Measurements from ENCODE around the gene ZNF281.

ZNF281 gene

GRCh38 chr1:200386416-200386815 is 23.4 kb downstream of the ZNF281 start:
- DNase-seq (ENCODE audit: low read depth), result no peak

GRCh38 chr1:200384818-200385390 is 24.9 kb downstream of the ZNF281 start:
- no peak for DNase-seq (ENCODE audit: low read depth)

DNA sequence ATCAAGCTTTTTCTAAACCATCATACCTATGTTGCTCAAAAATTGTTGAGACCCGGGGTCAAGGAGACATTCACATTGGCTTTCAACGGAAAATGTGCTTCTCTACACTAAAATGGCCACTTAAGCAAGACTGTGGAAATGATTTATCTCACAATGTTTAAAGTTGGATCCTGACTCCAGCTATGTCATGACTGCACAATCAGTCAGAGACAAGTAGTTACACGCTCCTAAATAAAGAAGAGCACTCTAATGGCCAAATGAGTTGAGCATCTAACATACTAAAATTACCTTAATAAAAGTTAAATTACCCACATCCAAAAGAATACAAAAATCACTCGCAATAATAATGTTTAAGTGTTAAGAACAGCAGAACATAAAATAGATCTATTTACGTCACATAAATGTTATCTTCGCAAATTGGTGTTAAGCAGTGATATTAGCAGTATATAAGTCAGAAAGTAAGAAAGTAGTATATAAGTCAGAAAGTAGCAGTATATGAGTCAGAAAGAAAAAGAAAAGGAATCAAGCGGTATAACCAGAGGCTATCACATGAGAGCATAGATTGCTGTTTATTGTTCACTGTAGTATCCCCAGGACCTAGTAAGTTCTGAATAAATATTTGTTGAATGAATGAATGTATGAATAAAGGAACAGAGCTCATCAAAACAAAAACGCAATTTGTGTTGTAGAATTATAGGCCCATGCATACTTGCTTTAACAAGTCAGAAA is 28.4 kb downstream of the ZNF281 start:
- DNase-seq (ENCODE audit: low read depth), result no peak

DNA sequence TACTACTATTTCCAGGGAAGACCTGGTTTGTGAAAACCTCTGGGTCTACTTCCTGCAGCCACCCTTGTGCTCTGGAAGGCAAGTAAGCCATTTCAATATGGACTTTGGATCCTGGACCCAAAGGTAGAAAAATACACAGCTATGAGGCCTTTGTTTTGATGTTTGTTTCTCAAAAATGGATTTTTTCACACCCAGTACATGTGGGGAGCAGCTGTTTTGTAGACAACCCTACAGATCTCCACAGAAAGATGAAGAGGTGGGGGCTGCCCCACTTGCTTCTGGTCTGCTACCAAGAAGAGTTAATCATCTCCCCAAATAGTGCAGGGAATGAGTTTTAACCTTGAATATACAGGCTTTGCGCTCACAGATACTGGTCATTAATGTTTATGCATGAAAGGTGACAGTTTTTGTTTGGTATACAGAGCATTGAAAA is 29.2 kb downstream of the ZNF281 start:
- no peak for DNase-seq (ENCODE audit: low read depth)

- no peak for DNase-seq (ENCODE audit: low read depth)
These were observed 29.8 kb downstream of the ZNF281 start for GRCh38 chr1:200379940-200380588.

- no peak for DNase-seq (ENCODE audit: low read depth)
These were observed 30.4 kb downstream of the ZNF281 start for GRCh38 chr1:200379432-200379757.

- DNase-seq (ENCODE audit: low read depth), result no peak
These were observed 31.7 kb downstream of the ZNF281 start for GRCh38 chr1:200378096-200378495.

DNA sequence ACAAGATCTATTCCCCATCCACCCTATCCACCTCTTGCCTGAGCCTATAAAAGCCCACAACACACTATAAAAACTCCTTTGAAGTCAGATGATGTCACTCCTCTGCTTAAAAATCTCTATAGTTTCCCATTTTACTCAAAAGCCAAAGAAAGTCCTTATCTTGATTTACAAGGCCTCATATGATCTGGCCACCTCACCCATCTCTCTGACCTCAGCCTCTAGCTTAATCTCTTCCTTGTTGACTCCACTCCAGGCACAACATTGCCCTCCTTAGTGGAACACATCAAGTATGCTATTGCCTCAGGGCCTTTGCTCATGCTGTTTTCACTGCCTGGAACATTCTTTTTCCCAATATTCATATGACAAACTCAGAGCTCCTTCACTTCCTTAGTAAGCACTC is 33.3 kb downstream of the ZNF281 start:
- DNase-seq (ENCODE audit: low read depth), result no peak

- no peak for DNase-seq (ENCODE audit: low read depth)
These were observed 35.1 kb downstream of the ZNF281 start for GRCh38 chr1:200374569-200375295.

GRCh38 chr1:200373811-200374231 is 36.0 kb downstream of the ZNF281 start:
- DNase-seq (ENCODE audit: low read depth), result no peak

GRCh38 chr1:200372885-200373181 is 37.0 kb downstream of the ZNF281 start:
- DNase-seq (ENCODE audit: low read depth), result no peak

DNA sequence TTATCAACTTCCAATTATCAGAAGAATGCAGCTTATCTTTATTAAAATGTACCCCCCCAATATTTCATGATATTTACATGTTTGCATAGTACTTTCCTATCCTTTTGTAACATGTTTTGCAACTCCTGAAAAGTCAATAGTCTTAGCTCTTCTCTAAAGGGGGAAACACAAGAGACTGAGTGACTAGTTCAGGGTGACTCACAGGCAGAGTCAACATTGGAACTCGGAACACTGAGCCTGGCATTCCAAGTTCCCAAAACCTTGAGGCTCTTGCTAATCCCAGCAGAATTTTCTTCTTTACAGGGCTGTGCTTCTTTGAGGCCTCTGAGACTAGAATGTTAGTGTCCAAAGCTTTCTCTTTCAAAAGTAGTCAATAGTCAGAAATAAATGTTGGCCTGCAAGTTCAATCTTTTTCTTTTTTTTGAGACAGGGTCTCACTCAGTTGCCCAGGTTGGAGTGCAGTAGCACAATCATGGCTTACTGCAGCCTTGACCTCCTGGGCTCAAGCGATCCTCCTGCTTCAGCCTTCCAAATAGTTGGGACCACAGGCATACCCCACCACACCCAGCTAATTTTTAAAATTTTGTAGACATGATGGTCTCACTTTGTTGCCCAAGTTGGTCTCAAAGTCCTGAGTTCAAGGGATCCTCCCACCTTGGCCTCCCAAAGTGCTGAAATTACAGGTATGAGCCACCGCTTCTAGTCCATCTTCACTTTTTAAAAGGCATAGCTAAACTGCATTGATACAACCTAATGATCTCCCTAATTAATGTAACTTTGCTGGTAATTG is 37.5 kb downstream of the ZNF281 start:
- DNase-seq (ENCODE audit: low read depth), result no peak

DNA sequence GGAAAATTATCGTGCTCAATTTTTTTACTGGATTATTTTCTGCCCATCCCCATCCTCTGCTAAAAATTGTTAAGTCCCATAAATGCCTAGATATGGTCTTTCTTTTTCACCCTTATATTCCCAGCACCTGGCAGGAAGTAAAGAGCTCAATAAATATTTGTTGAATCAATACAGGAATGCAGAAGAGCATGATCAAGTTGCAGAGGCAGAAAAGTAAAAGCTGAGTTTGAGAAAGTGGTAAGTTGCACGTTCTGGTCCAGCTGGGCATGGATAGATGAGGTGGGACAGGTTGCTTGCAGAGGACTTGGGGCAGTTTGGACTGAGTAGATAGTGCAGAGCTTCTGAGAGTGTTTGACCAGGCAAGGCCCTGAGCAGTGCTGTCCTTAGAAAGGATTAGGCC is 40.1 kb downstream of the ZNF281 start:
- no peak for DNase-seq (ENCODE audit: low read depth)

DNA sequence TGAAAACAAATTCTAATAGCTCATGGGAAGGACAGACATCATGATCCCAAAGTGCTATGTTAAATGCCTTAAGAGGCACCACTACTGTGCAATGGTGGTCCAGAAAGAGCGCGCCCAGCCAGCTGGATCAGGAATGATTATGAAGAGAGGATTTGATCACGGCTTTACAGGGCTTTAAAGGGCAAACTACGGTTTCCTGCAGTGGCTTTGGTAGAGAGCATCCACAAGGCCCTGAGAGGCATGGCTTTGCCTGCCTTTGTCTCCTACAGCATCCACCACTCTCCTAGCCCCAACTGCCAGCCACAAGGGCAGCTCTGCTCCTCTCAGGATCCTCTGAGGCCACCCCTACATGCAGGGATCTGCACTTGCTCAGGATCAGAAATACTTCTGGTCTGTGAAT is 40.7 kb downstream of the ZNF281 start:
- no peak for DNase-seq (ENCODE audit: low read depth)

DNA sequence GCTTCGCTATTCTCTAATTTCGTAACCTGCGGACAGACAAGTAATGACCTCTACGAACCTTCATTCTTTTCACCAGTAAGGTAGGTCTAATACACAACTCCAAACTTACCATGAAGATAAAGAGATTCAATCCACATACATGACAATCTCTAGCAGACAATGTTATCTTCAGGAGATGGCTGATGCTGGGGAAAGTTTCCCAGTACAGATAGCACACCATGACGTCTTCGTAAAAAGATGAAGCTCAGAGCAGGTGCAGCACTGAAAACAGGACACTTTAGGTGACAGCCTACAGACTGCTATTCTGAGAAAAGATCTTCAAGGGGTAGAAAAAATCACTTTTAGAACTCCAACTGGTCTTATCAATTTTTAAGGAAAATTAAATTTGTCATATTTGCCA is 41.3 kb downstream of the ZNF281 start:
- no peak for DNase-seq (ENCODE audit: low read depth)

DNA sequence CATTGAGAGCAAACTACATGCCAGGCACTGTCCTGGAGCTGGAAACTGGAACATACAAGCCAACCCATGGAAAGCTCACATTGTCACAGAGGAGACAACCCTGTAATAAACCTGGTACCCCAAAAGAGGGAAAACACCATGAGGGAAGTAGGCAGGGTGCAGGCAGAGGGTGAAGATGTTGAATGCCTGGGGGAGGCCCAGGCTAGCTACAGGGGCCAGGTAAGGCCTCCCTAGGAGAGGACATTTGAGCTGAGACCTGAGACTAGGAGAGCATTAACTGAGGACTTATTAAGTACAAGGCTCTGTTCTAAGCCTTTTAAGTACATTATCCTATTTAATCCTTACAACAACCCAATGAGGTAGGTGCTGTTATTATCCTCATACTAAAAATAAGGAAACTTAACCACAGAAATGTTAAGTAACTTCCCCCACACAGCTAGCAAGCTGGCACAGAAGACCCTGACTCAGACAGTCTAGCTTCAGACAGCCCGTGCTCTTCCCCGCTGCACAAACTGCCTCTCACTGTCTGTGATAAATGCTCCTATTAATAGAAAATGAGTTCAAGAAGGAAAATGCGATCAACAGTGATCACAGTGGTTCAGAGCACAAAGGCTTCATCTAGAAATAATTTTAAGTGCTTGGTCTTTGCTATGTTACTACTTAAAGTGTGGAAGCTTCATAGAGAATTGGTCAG is 41.8 kb downstream of the ZNF281 start:
- DNase-seq (ENCODE audit: low read depth), result no peak

GRCh38 chr1:200366577-200367253 is 43.1 kb downstream of the ZNF281 start:
- no peak for DNase-seq (ENCODE audit: low read depth)

GRCh38 chr1:200365897-200366426 is 43.9 kb downstream of the ZNF281 start:
- no peak for DNase-seq (ENCODE audit: low read depth)

GRCh38 chr1:200364831-200365230 is 45.0 kb downstream of the ZNF281 start:
- DNase-seq (ENCODE audit: low read depth), result no peak

DNA sequence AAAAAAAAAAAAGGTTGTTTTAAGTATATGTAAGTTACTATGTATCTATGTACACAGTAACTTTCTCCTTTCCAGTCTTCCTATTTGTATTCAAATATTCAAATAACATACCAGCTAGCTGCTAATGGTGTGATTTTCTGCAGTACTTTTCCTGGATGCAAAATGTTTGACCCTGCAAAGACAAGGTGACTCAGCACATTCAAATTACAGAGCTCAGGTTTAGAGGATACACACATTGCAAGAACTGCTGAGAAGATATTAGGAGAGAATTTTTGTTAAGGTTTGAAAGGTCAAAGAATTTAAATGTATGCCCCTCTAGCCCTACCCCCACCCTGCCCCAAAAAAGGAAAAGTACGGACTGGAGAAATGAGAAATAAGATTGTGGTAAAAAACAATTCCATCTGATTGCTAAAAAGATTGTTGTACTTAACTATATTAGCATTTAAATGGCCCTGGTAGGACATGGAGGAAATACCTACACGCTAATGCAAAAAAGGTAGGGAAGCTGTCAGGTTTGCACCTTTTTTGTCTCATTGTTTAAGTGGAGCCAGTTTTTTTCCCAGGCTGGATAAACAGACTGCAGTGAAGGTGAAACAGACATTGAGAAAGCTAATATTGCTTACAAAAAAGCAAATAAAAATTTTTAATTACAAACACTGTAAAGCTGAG is 45.6 kb downstream of the ZNF281 start:
- DNase-seq (ENCODE audit: low read depth), result no peak

Measured in stimulated activated CD8-positive, alpha-beta memory T cell treated with anti-CD3 and anti-CD28 coated beads, Interleukin-12 subunit alpha, Interleukin-12 subunit beta, amount 100 ng/mL, for 1 hour (primary cell).